K562 (cell line): ENCODE data around the gene TBRG4. TPM values are rescaled to one million over a fixed set of nuclear protein-coding genes. Genes with fewer than 3 reads are reported as not detected.

Source experiments
- ATAC-seq: fragments of 200-7000 bp; cut with Tn5 transposase; 3 replicates; pipeline ENCODE4 v1.9.1; 2020; ENCODE audit warnings: moderate library complexity
- BruUV-seq: library from RNA; stranded (reverse); fragments of 400-500 nt; replicated peaks from 2 replicates; lab custom pipeline; 2021; lab: Mats Ljungman, UMichigan
- CTCF ChIA-PET: fragments of 300-600 bp; formaldehyde crosslinking; extraction: SDS; loops from one replicate; lab custom pipeline; 2021; ENCODE audit warnings: low intra/inter-chr PET ratio; lab: Yijun Ruan, JAX
- POLR2A ChIA-PET: fragments of 300-600, 350-650 bp; sonication (Branson Sonifier 250); formaldehyde crosslinking; extraction: SDS; loops from one replicate; lab custom pipeline; 2021; ENCODE audit warnings: antibody characterized with exemption, inconsistent platforms; lab: Yijun Ruan, JAX
- DNase-seq, 4 experiments: peaks; one replicate each; pipeline versions ENCODE4 v3.0.0 to v3.0.0-alpha.2; 2011 to 2018; ENCODE audit warnings: low spot score in 3 of 4, mixed read lengths in 3 of 4; ENCODE audit errors: extremely low read depth in 1 of 4
- FAIRE-seq: peaks from 2 replicates; lab custom pipeline; 2011; peaks lifted over from hg19 to GRCh38; lab: Jason Lieb, UNC
- H2AFZ ChIP-seq: 2 replicates; pipeline ENCODE4 v1.6.0; 2011; ENCODE audit warnings: low read depth, low read length, control low read depth, inconsistent platforms
- H3K27ac ChIP-seq: fragments of 200-600 bp; 3 replicates; pipeline ENCODE4 v1.8.0; 2011; ENCODE audit warnings: low read depth, mild to moderate bottlenecking, control low read depth, inconsistent platforms, low read length, moderate library complexity, mixed read lengths; ENCODE audit errors: extremely low read depth
- H3K27me3 ChIP-seq, 2 experiments: fragments of 300-600 bp in 1 of 2; 2 replicates in 1 of 2; 3 replicates in 1 of 2; pipeline versions ENCODE4 v1.6.0 to v1.8.0; 2011; ENCODE audit warnings: inconsistent platforms in 2 of 2, low read length in 2 of 2, mild to moderate bottlenecking in 1 of 2, mixed read lengths in 1 of 2, moderate library complexity in 1 of 2; ENCODE audit not compliant: control insufficient read depth in 2 of 2, insufficient read depth in 2 of 2
- H3K36me3 ChIP-seq: fragments of 300-600 bp; 3 replicates; pipeline ENCODE4 v1.8.0; 2011; ENCODE audit warnings: mild to moderate bottlenecking, low read length, inconsistent platforms; ENCODE audit not compliant: control insufficient read depth, insufficient read depth
- H3K4me1 ChIP-seq, 2 experiments: fragments of 200-600 bp in 1 of 2; replicated peaks in 1 of 2; 2 replicates in 1 of 2; 3 replicates in 1 of 2; pipeline versions ENCODE4 v1.5.1 to v1.8.0; 2011; ENCODE audit warnings: inconsistent platforms in 2 of 2, low read length in 2 of 2, mild to moderate bottlenecking in 1 of 2, mixed read lengths in 1 of 2, moderate library complexity in 1 of 2; ENCODE audit not compliant: control insufficient read depth in 2 of 2, insufficient read depth in 2 of 2
- H3K4me2 ChIP-seq: 2 replicates; pipeline ENCODE4 v1.6.1; 2011; ENCODE audit warnings: low read length, control low read depth, inconsistent platforms, mixed read lengths; ENCODE audit not compliant: insufficient read depth
- H3K4me3 ChIP-seq: fragments of 200-600 bp; sonication (generic), shearing (Covaris generic); 2 replicates; pipeline ENCODE4 v1.5.1; 2016; ENCODE audit warnings: control low read depth, inconsistent platforms
- H3K79me2 ChIP-seq: fragments of 200-600 bp; 3 replicates; pipeline ENCODE4 v1.8.0; 2011; ENCODE audit warnings: low read length, inconsistent platforms; ENCODE audit not compliant: control insufficient read depth, insufficient read depth
- H3K9ac ChIP-seq, 2 experiments: 2 replicates each; pipeline versions ENCODE4 v1.6.0 to v1.6.1; 2011; ENCODE audit warnings: low read depth in 2 of 2, low read length in 2 of 2, control low read depth in 1 of 2, inconsistent platforms in 1 of 2, mild to moderate bottlenecking in 1 of 2, mixed read lengths in 1 of 2; ENCODE audit not compliant: insufficient read depth in 1 of 2
- H3K9me1 ChIP-seq: one replicate; pipeline ENCODE4 v1.6.0; 2011; ENCODE audit warnings: inconsistent platforms, mild to moderate bottlenecking, low read length, moderate library complexity; ENCODE audit not compliant: control insufficient read depth, insufficient read depth
- H3K9me3 ChIP-seq: replicated peaks from 2 replicates; pipeline ENCODE4 v1.5.1; 2011; ENCODE audit warnings: low read depth, low read length, inconsistent platforms; ENCODE audit not compliant: control insufficient read depth, insufficient read depth
- H4K20me1 ChIP-seq: replicated peaks from 2 replicates; pipeline ENCODE4 v1.6.1; 2011; ENCODE audit warnings: low read length, inconsistent platforms, mixed read lengths; ENCODE audit not compliant: control insufficient read depth, insufficient read depth
- BRF1 ChIP-seq: IDR thresholded peaks from 3 replicates; pipeline ENCODE4 v1.6.1; 2011; ENCODE audit warnings: borderline replicate concordance, mild to moderate bottlenecking; ENCODE audit not compliant: insufficient read length; ENCODE audit errors: extremely low read depth
- CBX3 ChIP-seq, 2 experiments: IDR thresholded peaks; 1 replicate in 1 of 2; 2 replicates in 1 of 2; pipeline ENCODE4 v1.6.1; 2012; ENCODE audit warnings: inconsistent platforms in 2 of 2, low read length in 2 of 2, borderline replicate concordance in 1 of 2, control low read depth in 1 of 2
- CLOCK ChIP-seq: fragments of 250-450 bp; sonication (Bioruptor Pico); IDR thresholded peaks from 2 replicates; pipeline ENCODE4 v1.4.0; 2020; ENCODE audit warnings: mild to moderate bottlenecking, moderate library complexity, borderline replicate concordance
- HMBOX1 ChIP-seq: sonication (generic); IDR thresholded peaks from 2 replicates; pipeline ENCODE4 v1.6.1; 2016
- JUND ChIP-seq, 2 experiments: IDR thresholded peaks; 2 replicates in 1 of 2; 3 replicates in 1 of 2; pipeline ENCODE4 v1.6.1; 2011; ENCODE audit warnings: borderline replicate concordance in 2 of 2, low read depth in 2 of 2, low read length in 2 of 2, improper control_type of control experiment in 1 of 2, missing biosample characterization in 1 of 2, missing genetic modification characterization in 1 of 2, missing genetic modification reagents in 1 of 2
- PTTG1 ChIP-seq: fragments of 450-650 bp; IDR thresholded peaks from 2 replicates; pipeline ENCODE4 v1.6.1; 2016; ENCODE audit warnings: low read depth, mild to moderate bottlenecking, missing genetic modification characterization, missing compliant biosample characterization
- RBBP5 ChIP-seq: fragments of 200-600 bp; sonication (generic); IDR thresholded peaks from 2 replicates; pipeline ENCODE4 v1.6.1; 2012; ENCODE audit warnings: borderline replicate concordance, mild to moderate bottlenecking, low read length, control low read depth, inconsistent platforms; ENCODE audit not compliant: insufficient read depth, poor library complexity, severe bottlenecking
- RBM22 ChIP-seq: fragments of 200-400 bp; formaldehyde crosslinking; IDR thresholded peaks from 2 replicates; pipeline ENCODE4 v1.6.1; 2018; ENCODE audit warnings: low read length, low read depth; ENCODE audit not compliant: poor library complexity, severe bottlenecking
- ZBTB49 ChIP-seq: sonication (generic); formaldehyde crosslinking; IDR thresholded peaks from 2 replicates; pipeline ENCODE4 v1.8.0; 2022; ENCODE audit warnings: missing genetic modification reagents, mild to moderate bottlenecking, borderline replicate concordance
- ZFP36 ChIP-seq: fragments of 150-350 bp; IDR thresholded peaks from 2 replicates; pipeline ENCODE4 v1.6.1; 2018; ENCODE audit warnings: low read length, low read depth; ENCODE audit not compliant: partially characterized antibody
- ZNF232 ChIP-seq: sonication (generic); formaldehyde crosslinking; IDR thresholded peaks from 2 replicates; pipeline ENCODE4 v1.8.0; 2022; ENCODE audit warnings: mild to moderate bottlenecking, missing genetic modification reagents
- ZNF280B ChIP-seq: fragments of 250-450 bp; sonication (Bioruptor Pico); IDR thresholded peaks from 2 replicates; pipeline ENCODE4 v1.5.1; 2021; ENCODE audit warnings: mild to moderate bottlenecking
- WGBS: fragments of 100-300 bp; shearing (Covaris generic); methylation state at CpG from one replicate; pipeline ENCODE4 v1.1.6; 2016; ENCODE audit warnings: low coverage, mixed read lengths; ENCODE audit not compliant: insufficient coverage; ENCODE audit errors: missing lambda C conversion rate; 5-methylcytosine and 5-hydroxymethylcytosine counted together
- in situ Hi-C: fragments of 300-500 bp; cut with MboI; formaldehyde crosslinking; loops from 4 replicates; pipeline ENCODE4 v1.15.0; 2018; ENCODE audit warnings: inconsistent platforms, mixed read lengths
- intact Hi-C: fragments of 100-400 bp; cut with micrococcal nuclease; formaldehyde crosslinking; loops from 2 replicates; pipeline ENCODE4 v1.14.2; 2022
- polyA plus RNA-seq, 8 experiments: library from polyadenylated mRNA; depleted of rRNA in 4 of 8; stranded (reverse) in 5 of 8; unstranded in 3 of 8; fragments of >200 nt; fragmentation: Nextera tagmentation in 2 of 8; fragmentation: Illumina TruSeq in 1 of 8; extraction: Ambion mirVana in 2 of 8; extraction: Trizol in 1 of 8; gene quantifications; 2 replicates each; pipeline versions ENCODE4 v1.2.1 to v1.2.3, GENCODE V29; 2011 to 2014; ENCODE audit warnings: inconsistent platforms in 1 of 8, missing spikeins in 1 of 8
- total RNA-seq, 7 experiments: library from RNA; depleted of rRNA in 6 of 7; stranded (reverse); fragments of >200 nt in 6 of 7; fragmentation: Illumina TruSeq in 2 of 7; extraction: Trizol in 2 of 7; gene quantifications; 2 replicates each; pipeline versions ENCODE4 v1.2.1 to v1.2.3, GENCODE V29; 2011 to 2021; ENCODE audit warnings: low replicate concordance in 1 of 7

Gene TBRG4
- total and polyA plus RNA-seq, 9 of the 15 experiments (the other 6 are each of a cell fraction or from before 2014, with no cell fraction given) = 11.2 to 322 (median 216) TPM

GRCh38 chr7:45077579-45077978 lies 33.9 kb downstream of the TBRG4 start:
- Histone ChIP-seq H3K9me1 (no peaks in the 10 kb centered on the region), H3K4me2 (no peak overlapping the region), H3K4me3 (no peak overlapping the region), H3K27me3 (no peaks in the 10 kb centered on the region), H2AFZ (no peak overlapping the region), H3K9ac (no peak overlapping the region), H3K9me3 (no peaks in the 10 kb centered on the region), H3K79me2 (no peaks in the 10 kb centered on the region), H3K4me1 (peaks cover 0 to 33% of the 10 kb centered on the region in 2 experiments; a peak in 1 of 5 replicates), H3K36me3 (peaks cover 45% of the 10 kb centered on the region; the same call in 2 of the 3 replicates), H3K27ac (no peak overlapping the region), H4K20me1 (peaks cover 4% of the 10 kb centered on the region; the same call in 1 of the 2 replicates)
- WGBS = 76% methylated on average over 9 of the region's 9 CpGs
- intact Hi-C loops (loop anchor here (10.0 kb wide), 1 partner anchor 103 kb away; the partner anchor contains the start of gene MYO1G), in situ Hi-C loops (no loop called here)
- DNase-seq (no peak), FAIRE-seq (no peak), ATAC-seq (no peak)
- no TSS peak for BruUV-seq
- POLR2A ChIA-PET = interaction anchor here (1.2 kb wide), 1 partner anchor 9 kb away, joined by 5 read pairs; no protein-coding TSS in a partner anchor
- CTCF ChIA-PET = interaction anchor here (0.8 to 3.0 kb wide), 3 partner anchors 59 to 102 kb away, joined by 3 to 17 read pairs (median 4); no protein-coding TSS in a partner anchor
- no peak for TF ChIP-seq CBX3 (IDR thresholded peaks at IDR 0.05; ENCODE audit: borderline replicate concordance in 1 of 2, low read length in 2 of 2)
- no peak for TF ChIP-seq HMBOX1
- no peak for TF ChIP-seq RBBP5
- TF ChIP-seq PTTG1 = no peak
- TF ChIP-seq ZNF232 (CRISPR knock-in tag) = no peak
- TF ChIP-seq ZBTB49 (CRISPR knock-in tag) = no peak
- TF ChIP-seq BRF1 = no peak
- TF ChIP-seq RBM22 = no peak
- TF ChIP-seq ZNF280B = no peak
- TF ChIP-seq CLOCK (CRISPR knock-in tag) = no peak
- TF ChIP-seq ZFP36 = no peak
- TF ChIP-seq JUND (IDR thresholded peaks at IDR 0.05; ENCODE audit: borderline replicate concordance, low read depth, low read length) = no peak
- TF ChIP-seq JUND (tag; IDR thresholded peaks at IDR 0.05; ENCODE audit: borderline replicate concordance, low read depth, low read length) = no peak
